Measurements from ENCODE around the gene PDE10A.
"Not testable (repeated sequence)": the region's sequence is repeated elsewhere in the genome, so short reads cannot be mapped to it uniquely, and the experiment has no call there.

PDE10A gene

DNA sequence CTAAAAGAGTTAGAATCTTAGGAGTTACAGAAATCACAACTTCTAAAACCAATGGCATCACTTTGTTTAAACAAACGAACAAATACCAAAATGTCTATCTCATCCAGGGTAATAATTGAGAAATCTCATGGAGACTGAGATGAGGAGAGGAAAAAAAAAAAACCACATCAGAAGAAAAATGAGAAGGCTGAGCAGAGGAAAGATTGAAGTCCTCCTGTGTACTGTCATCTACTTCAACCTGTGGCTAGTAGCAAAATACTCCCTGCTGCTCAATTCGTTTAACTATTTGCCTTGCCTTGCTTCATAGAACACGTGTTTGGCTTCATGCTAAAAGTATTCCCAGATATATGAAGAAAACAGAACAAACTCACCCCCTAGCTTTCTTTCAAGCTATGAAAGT, 143.7 kb downstream of the PDE10A start:
- DNase-seq = no peak

DNA sequence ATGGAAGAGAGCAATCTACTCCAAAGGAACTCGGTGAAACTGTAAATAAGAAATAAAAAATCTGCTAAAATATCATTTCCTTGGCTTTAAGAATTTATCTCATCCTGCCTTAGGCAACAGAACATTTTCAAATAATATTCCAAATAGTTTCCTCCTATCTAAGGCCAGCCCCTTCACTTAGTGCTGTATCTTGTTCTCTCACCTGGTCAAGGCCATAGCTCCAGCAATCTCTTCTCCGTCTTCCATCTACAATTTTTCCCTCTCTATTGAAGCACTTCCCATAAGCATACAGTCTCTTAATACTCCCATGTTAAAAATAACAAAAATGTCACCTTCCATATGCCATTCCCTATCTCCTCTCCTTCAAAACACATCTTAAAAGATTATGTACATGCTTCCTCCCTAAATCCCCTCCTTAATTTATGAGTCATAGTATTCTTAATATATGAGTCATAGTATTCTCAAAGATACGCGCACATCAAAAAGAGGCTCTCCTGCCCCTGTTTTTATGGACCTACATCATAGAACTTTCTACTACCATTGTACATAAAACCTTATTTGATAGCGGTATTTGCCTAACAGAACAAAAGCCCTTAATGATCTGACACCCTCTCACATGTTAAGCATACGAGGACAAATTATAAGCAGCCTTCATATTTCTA, 146.9 kb downstream of the PDE10A start:
- no peak for DNase-seq

DNA sequence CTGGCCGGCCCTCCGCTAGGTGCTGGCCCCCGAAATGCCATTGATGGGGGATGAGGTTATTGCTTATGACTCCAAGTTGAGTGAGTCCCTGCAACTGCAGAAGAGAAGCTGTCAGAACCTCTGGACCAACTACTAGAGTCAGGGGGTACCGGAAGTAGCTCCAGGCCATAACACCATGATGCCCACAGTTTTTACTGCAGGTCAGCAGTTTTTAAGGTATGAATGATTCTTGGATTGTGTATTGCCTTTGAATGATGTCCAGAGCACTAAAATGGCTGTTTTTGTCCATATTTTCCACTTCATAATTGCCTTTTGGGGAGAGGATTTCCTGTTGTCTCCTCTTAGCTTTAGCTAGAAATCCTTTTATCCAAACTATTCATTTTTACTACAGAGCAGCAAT, 148.4 kb downstream of the PDE10A start:
- DNase-seq = no peak

DNA sequence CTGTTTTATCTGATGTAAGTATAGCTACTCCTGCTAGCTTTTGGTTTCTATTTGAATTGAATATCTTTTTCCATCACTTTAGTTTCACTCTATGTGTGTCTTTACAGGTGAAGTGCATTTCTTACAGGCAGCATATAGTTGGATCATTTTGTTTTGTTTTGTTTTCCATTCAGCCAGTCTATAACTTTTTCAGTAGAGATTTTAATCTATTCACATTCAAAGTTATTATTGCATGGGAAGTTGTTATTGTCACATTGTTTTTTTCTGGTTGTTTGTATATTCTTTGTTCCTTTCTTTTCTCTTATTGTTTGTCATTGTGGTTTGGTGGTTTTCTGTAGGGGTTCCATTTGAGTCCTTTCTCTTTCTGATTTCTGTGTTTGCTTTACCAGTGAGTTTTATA, 151.2 kb downstream of the PDE10A start:
- no peak for DNase-seq

DNA sequence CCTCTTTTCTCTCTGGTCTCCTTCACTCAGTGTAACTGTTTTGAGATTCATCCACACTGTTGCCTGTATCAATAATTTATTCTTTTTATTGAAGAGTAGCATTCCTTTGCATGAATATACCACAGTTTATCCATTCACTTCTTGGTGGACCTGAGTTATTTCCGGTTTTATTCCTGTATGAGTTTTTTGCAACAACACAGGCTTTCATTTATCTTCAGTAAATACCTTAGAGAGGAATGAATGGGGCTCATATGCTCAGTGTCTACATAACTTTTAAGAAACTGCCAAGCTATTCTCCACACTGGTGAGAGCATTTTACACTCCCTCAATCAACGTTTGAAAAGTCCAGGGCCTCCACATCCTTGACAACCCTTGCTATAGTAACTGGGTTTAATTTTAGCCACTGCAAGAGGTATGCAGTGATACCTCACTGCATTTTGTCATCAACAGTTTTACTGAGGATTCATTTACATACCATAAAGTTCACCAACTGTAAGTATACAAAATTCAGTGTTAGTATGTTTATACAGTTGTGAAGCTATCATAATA, 154.6 kb downstream of the PDE10A start:
- no peak for DNase-seq

DNA sequence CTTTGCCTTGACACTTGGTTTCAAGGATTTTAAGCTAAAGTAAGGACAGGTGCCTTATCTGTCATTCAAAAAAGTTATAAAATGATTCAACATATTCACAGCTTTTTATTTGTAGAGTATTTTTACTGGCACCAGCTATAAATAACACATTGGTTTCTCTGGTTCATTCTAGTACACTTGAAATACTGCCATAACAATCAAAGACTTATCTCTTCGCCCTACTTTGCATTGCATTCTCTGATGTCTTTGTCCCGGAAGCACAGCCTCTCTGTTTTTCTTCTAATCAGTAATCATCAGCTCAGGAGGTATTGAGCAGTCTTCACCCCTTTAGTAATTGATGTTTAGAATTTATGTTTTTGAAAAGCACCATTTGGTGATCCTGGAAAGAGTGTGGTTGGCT, 156.4 kb downstream of the PDE10A start:
- no peak for DNase-seq

DNA sequence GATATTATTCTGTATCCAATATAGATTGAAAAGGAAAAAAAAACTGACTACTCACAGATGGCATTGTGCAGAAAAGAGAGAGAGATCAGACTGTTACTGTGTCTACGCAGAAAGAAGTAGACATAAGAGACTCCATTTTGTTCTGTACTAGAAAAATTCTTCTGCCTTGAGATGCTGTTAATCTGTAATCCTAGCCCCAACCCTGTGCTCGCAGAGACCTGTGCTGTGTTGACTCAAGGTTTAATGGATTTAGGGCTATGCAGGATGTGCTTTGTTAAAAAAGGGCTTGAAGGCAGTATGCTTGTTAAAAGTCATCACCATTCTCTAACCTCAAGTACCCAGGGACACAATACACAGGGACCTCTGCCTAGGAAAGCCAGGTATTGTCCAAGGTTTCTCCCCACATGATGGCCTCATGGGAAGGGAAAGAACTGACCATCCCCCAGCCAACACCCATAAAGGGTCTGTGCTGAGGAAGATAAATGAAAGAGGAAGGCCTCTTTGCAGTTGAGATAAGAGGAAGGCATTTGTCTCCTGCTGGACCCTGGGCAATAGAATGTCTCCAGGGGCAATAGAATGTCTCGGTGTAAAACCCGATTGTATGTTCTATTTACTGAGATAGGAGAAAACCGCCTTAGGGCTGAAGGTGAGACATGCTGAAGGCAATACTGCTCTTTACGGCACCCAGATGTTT, 162.7 kb downstream of the PDE10A start:
- DNase-seq = not testable (repeated sequence)

DNA sequence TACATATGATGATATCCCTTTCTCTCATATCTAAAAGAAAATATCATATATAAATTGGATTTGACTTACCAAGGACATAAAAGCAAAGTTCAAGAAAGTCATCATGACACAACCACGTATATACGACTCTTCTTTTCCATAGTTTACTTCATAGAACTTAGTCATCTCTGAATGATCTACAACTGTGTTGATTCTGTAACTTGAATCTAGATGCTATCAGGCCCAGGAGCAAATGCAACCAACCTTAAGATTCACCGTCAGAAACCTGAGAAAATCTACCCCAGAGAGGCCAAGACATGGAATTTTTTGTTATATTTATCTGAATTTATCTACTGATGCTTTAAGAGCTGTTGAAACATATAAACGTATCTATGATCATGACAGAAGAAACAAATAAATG, 165.6 kb downstream of the PDE10A start:
- no peak for DNase-seq

DNA sequence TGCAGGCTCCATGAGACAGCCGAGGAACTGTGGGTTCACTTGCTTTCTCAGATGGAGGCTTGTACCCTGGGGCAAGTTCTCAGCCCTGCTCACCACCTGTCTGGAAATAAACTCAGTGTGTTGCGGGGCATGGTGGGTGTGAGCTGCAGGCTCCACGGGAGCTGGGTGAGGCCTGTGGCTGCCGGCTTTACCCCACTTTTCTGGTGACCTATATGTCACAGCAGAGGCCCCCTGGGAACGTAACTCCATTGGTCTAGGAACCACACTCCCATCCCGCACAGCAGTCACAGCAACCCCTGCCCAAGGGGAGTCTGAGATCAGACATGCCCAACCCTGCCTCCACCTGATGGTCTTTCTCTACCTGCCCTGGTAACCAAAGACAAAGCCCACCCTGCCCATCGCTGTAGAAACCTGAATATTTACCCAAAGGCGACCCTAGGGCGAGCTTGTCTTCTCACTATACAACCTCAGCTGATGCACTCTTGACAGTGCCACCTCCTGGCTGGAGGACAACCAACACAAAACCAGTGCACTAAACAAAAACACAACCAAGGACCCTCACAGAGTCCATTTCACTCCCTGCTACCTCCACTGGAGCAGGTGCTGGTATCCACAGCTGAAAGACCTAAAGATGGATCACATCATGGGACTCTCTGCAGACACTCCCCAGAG, 174.3 kb downstream of the PDE10A start:
- no peak for DNase-seq

DNA sequence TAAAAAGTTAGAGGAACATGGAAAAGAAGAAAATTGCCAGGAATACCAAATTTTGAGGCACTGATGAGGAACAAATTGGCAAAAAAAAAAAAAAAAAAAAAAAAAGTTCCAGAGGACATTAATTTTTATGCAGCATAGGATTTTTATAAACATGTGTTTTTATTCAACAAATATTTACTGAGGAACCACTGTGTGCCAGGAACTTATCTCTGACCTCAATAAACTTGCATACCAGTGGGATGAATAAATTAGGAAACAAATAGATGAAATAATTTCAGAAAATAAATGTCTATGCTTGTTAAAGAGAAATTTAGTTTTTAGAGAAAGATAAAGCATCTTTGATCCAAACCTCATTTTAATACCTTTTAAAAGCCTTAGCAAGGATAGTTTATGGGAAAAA, 175.1 kb downstream of the PDE10A start:
- DNase-seq = no peak

DNA sequence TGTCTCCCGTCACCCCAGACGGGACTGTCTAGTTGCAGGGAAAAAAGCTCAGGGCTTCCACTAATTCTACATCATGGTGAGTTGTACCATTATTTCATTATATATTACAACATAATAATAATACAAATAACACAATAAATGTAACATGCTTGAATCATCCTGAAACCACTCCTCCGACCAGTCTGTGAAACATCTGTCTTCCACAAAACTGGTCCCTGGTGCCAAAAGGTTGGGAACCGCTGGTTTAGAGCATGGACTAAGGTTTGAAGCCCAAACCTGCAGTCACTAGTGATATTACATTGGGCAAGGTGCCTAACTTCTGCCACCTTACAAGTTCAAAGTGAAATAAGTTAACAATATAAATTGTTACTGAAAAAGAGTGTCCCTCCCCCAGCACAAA, 175.7 kb downstream of the PDE10A start:
- DNase-seq = no peak

DNA sequence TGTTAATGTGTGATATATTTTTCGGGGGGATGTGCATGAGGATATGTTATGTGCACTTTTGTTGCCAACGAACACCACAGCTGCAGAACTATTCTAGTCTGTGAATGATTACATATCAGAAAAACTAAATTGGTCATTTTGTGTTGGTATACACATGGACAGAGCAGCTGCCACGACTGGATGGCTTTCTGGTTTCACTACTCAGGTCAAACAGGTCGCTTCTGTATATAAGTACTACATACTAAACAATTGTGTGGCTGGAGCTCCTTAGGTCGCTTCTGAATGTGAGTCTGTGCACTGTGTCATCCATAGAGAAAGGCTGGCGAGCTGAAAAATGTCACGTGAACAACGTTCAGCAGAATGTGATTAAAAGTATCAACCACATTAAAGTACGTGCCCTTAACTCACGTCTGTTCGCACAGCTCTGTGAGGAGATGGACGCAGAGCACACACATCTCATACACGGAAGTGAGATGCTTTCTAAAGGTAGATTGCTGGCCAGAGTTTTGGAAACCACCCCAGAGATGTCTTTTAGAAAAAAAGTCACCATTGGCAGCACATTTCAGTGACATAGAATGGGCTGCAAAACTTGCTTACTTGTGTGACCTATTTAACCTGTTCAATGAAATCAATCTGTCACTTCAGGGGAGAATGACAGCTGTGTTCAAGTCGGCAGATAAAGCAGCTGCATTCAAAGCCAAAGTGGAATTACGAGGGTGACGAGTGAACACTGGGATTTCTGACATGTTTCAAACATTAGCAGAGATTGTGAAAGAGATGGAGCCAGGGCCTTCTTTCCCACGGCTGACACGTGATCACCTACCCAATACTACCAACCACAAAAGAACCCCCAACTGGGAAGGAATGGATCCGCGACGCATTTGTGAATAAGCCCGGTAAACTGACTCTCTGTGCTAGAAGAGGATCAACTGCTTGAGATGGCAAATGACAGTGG, 176.6 kb downstream of the PDE10A start:
- no peak for DNase-seq

DNA sequence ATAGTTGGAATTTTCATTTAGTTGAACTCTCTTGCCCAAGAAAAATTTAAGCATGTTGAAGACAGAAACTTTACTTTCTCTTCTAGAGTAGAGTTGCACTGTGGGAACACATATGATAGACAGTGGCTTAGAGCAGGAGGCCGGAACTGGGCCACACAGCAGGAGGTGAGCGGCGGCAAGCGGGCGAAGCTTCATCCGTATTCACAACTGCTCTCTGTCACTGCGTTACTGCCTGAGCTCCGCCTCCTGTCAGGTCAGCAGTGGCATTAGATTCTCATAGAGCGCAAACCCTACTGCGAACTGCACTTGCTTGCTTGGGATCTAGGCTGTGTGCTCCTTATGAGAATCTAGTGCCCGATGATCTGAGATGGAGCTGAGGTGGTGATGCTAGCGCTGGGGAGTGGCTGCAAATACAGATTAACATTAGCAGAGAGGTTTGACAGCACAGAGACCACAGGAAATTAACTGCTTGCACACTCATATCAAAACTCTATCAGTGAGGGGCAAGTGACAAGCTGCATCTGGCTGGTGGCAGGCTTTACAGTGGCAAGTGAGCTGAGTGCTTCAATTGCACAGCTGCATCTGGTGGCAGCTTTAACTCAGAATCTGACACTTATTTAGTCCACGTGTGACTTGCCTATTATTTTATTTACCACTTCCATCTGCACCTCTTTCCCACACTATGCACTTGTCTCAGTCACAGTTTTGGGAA, 178.7 kb downstream of the PDE10A start:
- no peak for DNase-seq

DNA sequence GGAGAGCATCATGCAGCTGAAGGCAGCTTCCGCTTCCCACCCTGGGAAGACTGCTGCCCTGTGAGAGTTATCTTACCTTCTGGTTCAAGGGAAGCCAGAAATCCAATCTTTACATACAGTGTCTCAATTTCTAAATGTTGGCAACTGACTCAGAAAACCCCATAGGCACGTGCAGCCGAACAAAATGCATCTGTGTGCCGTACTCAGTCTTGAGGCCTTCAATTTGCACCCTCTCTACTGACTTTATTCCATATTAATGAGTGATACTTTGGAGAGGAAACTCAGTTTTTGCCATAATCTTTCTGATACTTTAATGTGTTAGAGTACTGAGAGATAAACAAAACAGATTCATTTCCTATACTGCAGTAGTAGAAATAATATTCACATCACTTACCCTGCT, 181.1 kb downstream of the PDE10A start:
- no peak for DNase-seq

DNA sequence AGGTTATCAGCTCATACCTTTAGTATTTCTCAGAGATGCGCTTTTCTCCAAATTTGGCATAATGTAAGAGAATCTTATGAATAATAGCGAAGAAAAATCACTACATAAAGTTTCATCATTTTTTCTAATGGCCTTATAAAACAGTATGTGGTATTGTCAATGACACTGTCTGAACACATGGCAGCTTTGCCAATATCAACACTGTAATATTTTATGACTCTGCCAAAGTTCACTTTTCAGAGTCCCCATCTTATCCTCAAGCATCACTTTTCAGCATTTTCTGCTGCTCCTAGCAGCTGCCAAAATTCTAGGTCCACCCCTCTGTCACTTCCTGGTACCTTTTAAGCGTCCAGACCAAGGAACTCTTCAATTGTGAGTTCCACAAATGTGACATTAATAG, 182.1 kb downstream of the PDE10A start:
- no peak for DNase-seq

DNA sequence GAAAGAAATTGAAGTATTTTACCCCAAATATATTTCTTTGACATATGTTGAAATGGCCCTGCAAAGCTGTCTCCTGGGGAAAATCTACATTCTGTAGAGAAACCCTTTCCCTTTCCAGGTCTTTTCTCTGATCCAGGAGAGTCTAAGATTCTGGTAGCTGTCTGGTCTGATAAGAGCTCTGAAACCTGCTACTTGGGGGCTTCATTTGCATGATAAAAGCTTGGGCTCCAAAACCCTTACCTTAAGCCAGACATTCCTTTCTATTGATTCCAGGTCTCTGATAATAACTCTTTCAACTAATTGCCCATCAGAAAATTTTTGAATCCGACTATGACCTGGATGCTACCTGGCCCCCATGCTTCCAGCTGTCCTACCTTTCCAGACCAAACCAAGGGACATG, 184.5 kb downstream of the PDE10A start:
- no peak for DNase-seq

DNA sequence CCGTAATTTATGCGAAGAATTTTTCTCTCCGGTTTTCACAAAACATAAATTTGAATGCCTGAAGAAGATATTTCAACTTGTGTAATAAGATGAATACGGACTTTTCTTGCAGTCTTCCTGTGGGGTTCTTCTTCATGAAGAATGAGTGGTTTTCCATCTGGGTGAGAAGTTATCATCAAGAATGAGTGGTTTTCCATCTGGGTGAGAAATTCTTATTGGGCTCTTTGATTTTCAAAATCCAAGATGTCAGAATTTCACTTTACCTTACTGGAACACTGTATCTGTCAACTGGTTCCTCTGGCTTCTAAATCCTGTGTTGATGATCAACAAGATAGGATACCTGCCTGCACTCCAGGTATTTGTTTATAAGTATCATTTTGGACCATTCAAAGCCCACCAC, 193.6 kb downstream of the PDE10A start:
- no peak for DNase-seq

DNA sequence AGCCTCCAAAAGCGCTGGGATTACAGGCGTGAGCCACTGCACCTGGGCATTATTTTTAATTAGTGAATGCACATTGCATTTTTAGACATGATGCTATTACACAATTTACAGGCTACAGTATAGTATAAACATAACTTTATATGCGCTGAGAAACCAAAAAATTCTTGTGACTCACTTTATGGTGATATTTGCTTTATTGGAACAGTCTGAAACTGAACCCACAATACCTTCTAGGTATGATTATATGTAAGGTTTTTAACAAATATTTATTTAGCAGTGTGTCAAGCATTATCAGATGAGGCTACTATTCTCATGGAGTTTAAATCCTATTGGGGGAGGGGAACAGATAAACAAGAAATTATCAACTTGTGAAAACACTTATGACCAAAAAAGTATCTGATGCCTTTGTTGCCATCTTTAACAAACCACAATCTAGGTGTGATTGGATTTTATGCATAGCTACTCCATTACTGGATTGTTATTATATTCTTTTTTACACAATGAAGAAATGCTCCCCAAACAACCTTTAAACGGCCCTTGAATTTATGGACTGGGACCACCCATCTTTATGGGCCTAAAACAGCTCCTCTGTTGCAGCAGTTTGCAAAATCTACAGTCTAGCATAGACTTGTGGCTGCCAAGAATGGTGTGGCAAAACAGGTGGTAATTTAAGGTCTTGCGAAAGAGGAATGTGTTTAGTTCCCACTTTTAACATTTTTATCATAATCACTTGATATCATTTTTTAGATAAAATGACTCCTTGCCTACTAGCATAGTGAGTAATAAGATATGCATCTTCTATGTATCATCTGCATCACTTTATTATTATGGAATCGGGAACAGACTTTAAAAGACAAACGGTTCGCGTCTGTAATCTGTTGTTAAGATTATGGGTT, 194.5 kb downstream of the PDE10A start:
- DNase-seq = no peak

DNA sequence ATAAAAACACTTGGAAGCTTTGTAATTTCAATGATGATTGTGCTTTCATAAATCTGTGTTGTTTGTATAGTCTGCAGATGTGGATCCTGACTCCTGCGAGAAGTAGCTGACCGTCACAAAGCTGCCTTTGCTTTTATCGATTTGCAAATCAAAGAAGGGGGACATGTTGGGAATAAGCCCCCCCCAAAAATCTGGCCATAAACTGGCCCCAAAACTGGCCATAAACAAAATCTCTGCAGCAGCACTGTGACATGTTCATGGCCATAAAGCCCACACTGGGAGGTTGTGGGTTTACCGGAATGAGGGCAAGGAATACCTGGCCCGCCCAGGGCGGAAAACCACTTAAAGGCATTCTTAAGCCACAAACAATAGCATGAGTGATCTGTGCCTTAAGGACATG, 199.5 kb downstream of the PDE10A start:
- not testable (repeated sequence) for DNase-seq

DNA sequence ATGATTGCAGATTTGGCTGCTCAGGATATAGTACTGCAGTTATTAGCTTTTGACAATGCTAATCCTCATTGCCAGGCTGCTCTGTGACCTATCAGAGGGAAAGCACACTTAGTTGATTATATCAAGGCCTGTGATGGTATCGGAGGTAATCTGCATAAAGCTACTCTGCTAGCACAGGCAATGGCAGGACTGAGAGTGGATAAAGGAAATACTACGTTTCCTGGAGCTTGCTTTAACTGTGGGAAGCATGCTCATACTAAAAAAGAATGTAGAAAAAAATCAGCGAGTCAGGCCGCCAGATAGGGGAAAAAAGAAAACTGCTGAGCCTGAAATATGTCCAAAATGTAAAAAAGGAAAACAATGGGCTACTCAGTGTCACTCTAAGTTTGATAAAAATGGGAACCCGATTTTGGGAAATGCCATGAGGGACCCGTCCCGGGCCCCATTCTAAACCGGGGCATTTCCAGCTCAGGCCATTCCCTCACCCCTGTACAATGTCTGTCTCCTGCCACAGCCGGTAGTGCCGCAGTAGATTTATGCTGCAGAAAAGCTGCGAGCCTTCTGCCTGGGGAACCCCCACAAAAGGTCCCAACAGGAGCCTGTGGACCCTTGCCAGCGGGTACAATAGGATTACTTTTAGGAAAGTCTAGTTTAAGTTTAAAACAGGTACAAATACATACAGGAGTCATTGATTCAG, 203.3 kb downstream of the PDE10A start:
- not testable (repeated sequence) for DNase-seq
